Spleen (tissue), 11 donors: Measurements from ENCODE around the gene RNF148. TPM values are rescaled to one million over a fixed set of nuclear protein-coding genes. Genes with fewer than 3 reads are reported as not detected.
"Not testable (repeated sequence)": the region's sequence is repeated elsewhere in the genome, so short reads cannot be mapped to it uniquely, and the experiment has no call there.

Source experiments
- DNase-seq: peaks from one replicate; pipeline ENCODE4 v3.0.0-alpha.2; 2020
- H3K27ac ChIP-seq, 8 donors: fragments of 200-600 bp; sonication (generic) in 7 of 8; 1 replicate in 4 of 8; 2 replicates in 4 of 8; pipeline versions ENCODE4 v1.5.0 to v1.8.0; 2016 to 2021; ENCODE audit warnings: inconsistent platforms in 4 of 8, mild to moderate bottlenecking in 4 of 8, moderate library complexity in 1 of 8
- H3K27me3 ChIP-seq, 7 donors: fragments of 200-600 bp; sonication (generic) in 6 of 7; replicated peaks in 1 of 7; 1 replicate in 4 of 7; 2 replicates in 3 of 7; pipeline versions ENCODE4 v1.5.0 to v1.8.0; 2016 to 2021; ENCODE audit warnings: inconsistent platforms in 3 of 7, mild to moderate bottlenecking in 1 of 7
- H3K36me3 ChIP-seq, 6 donors: fragments of 200-600 bp; sonication (generic) in 5 of 6; 1 replicate in 4 of 6; 2 replicates in 2 of 6; pipeline versions ENCODE4 v1.5.0 to v1.8.0; 2016 to 2021; ENCODE audit warnings: inconsistent platforms in 2 of 6
- H3K4me1 ChIP-seq, 6 donors: fragments of 200-600 bp; sonication (generic) in 5 of 6; 1 replicate in 3 of 6; 2 replicates in 3 of 6; pipeline versions ENCODE4 v1.5.0 to v1.8.0; 2016 to 2021; ENCODE audit warnings: inconsistent platforms in 3 of 6
- H3K4me3 ChIP-seq, 8 donors: fragments of 200-600 bp; sonication (generic) in 7 of 8; 1 replicate in 4 of 8; 2 replicates in 4 of 8; pipeline versions ENCODE4 v1.5.0 to v1.8.0; 2016 to 2021; ENCODE audit warnings: inconsistent platforms in 4 of 8, mild to moderate bottlenecking in 4 of 8, moderate library complexity in 2 of 8
- H3K9me3 ChIP-seq, 8 donors: fragments of 200-600 bp; sonication (generic) in 7 of 8; 1 replicate in 4 of 8; 2 replicates in 4 of 8; pipeline versions ENCODE4 v1.5.0 to v1.8.0; 2016 to 2021; ENCODE audit warnings: inconsistent platforms in 4 of 8
- POLR2A ChIP-seq, 3 donors: fragments of 450-650 bp; IDR thresholded peaks; one replicate each; pipeline ENCODE4 v1.5.1; 2017; ENCODE audit warnings: antibody characterized with exemption in 3 of 3, mild to moderate bottlenecking in 1 of 3
- POLR2AphosphoS5 ChIP-seq, 3 donors: sonication (generic); formaldehyde crosslinking; IDR thresholded peaks; one replicate each; pipeline ENCODE4 v1.5.1; 2017; ENCODE audit warnings: antibody characterized with exemption in 3 of 3
- WGBS, 5 donors: extraction: QIAGEN DNeasy Blood & Tissue Kit in 3 of 5; methylation state at CpG; one replicate each; pipeline versions ENCODE4 v1.1.5 to v1.1.7; 2013 to 2018; 5-methylcytosine and 5-hydroxymethylcytosine counted together
- intact Hi-C: fragments of 100-400 bp; cut with DNase I; formaldehyde crosslinking; loops from one replicate; pipeline ENCODE4 v1.15.0; 2023; ENCODE audit warnings: low total_unique reads
- polyA plus RNA-seq, 3 donors: library from polyadenylated mRNA; stranded (reverse); fragments of 200-250 nt; gene quantifications; one replicate each; pipeline ENCODE4 v1.2.1, GENCODE V29; 2013
- total RNA-seq, 7 donors: library from RNA; depleted of rRNA in 3 of 7; stranded (reverse); fragments of >200 nt in 3 of 7; fragmentation: NEBNext Ultra II Directional in 4 of 7; extraction: Animal tissue kit (Norgen Biotek cat#: 25700) in 4 of 7; gene quantifications; one replicate each; pipeline versions ENCODE4 v1.1.0 to v1.2.1, GENCODE V29; 2016 to 2021
- TF ChIP-seq, protein P1 (sequence below), 11 experiments: fragments of 200-600 bp in 7 of 11; fragments of 450-650 bp in 4 of 11; sonication (generic) in 4 of 11; IDR thresholded peaks in 8 of 11; conservative IDR thresholded peaks in 3 of 11; 1 replicate in 7 of 11; 2 replicates in 4 of 11; pipeline versions ENCODE4 v1.4.0 to v1.8.0; 2016 to 2021; ENCODE audit warnings: antibody characterized with exemption in 11 of 11, inconsistent platforms in 4 of 11, mild to moderate bottlenecking in 1 of 11
- donor health status: healthy with polysubstance abuse.
- donor health status: DM: no; HTN: no; CAD: no; lungs with moderate emphysema.
- donor health status: DM: no; HTN: no; CAD: no.
- donor health status: Bipolar disorder and iron deficiency.
- donor health status: healthy.
- donor health status: DM: no; HTN: no; CAD: no.
- donor health status: DM: yes; HTN: yes; CAD: no.

The RNF148 gene
- total and polyA plus RNA-seq, 10 donors, result 0.06 to 2.2 (median 0.99) TPM; not detected in 2

DNA sequence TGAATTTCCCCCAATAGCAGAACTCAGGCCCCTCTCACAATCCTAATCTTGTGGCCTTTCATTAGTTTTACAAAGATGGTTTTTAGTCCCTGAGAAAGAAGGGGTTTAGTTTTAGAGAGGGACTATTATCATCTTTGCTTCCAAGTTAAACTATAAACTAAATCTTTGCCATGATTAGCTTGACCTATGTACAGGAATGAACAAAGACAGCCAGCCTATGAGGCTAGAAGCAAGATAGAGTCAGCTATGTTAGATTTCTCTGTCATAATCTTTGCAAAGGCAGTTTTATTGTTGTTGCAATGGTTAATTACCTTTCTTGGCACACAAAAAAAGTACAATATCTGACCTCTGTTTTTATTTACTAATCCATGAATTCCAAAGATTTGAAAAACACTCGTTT lies 22.9 kb downstream of the RNF148 start:
- 75 to 93% (median 78%) methylated on average over 1 of the region's 1 CpG for WGBS, 5 donors
- H3K27me3 ChIP-seq, result no peaks in the 10 kb centered on the region
- DNase-seq, result no peak
- H3K9me3 ChIP-seq, result no peaks in the 10 kb centered on the region
- no peak overlapping the region for H3K27ac ChIP-seq
- no peaks in the 10 kb centered on the region for H3K36me3 ChIP-seq
- TF ChIP-seq POLR2AphosphoS5 (IDR thresholded peaks at IDR 0.05) (no peak), POLR2A (IDR thresholded peaks at IDR 0.05) (no peak)
- TF ChIP-seq, protein P1, sequence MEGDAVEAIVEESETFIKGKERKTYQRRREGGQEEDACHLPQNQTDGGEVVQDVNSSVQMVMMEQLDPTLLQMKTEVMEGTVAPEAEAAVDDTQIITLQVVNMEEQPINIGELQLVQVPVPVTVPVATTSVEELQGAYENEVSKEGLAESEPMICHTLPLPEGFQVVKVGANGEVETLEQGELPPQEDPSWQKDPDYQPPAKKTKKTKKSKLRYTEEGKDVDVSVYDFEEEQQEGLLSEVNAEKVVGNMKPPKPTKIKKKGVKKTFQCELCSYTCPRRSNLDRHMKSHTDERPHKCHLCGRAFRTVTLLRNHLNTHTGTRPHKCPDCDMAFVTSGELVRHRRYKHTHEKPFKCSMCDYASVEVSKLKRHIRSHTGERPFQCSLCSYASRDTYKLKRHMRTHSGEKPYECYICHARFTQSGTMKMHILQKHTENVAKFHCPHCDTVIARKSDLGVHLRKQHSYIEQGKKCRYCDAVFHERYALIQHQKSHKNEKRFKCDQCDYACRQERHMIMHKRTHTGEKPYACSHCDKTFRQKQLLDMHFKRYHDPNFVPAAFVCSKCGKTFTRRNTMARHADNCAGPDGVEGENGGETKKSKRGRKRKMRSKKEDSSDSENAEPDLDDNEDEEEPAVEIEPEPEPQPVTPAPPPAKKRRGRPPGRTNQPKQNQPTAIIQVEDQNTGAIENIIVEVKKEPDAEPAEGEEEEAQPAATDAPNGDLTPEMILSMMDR (IDR thresholded peaks at IDR 0.05 in 8 of 11, conservative IDR thresholded peaks at IDR 0.05 in 3 of 11), result no peak
- H3K4me3 ChIP-seq, result no peak overlapping the region
- intact Hi-C loops, result no loop called here
- no peaks in the 10 kb centered on the region for H3K4me1 ChIP-seq

- H3K27ac ChIP-seq, result not testable (repeated sequence)
Measured at GRCh38 chr7:122679269-122679709, 23.4 kb downstream of the RNF148 start.

GRCh38 chr7:122677149-122677548 lies 25.6 kb downstream of the RNF148 start:
- Histone ChIP-seq H3K27me3 (no peaks in the 10 kb centered on the region), H3K27ac (no peak overlapping the region), H3K36me3 (no peaks in the 10 kb centered on the region), H3K4me1 (no peaks in the 10 kb centered on the region), H3K9me3 (peaks cover 0 to 9% (median 0%) of the 10 kb centered on the region in 8 donors), H3K4me3 (no peak overlapping the region)
- no peak for DNase-seq
- TF ChIP-seq, protein P1 (IDR thresholded peaks at IDR 0.05 in 8 of 11, conservative IDR thresholded peaks at IDR 0.05 in 3 of 11), result no peak
- TF ChIP-seq POLR2A (IDR thresholded peaks at IDR 0.05), result no peak
- intact Hi-C loops, result no loop called here
- WGBS, 5 donors, result 52 to 60% (median 57%) methylated on average over 1 of the region's 1 CpG

More at GRCh38 chr7:122679269-122679709, 23.4 kb downstream of the RNF148 start:
- H3K4me1 ChIP-seq, H3K9me3 ChIP-seq, H3K4me3 ChIP-seq, H3K36me3 ChIP-seq, intact Hi-C loops, DNase-seq, H3K27me3 ChIP-seq: not testable (repeated sequence)
- WGBS, 5 donors, result 60 to 72% (median 71%) methylated on average over 9 of the region's 9 CpGs

DNA sequence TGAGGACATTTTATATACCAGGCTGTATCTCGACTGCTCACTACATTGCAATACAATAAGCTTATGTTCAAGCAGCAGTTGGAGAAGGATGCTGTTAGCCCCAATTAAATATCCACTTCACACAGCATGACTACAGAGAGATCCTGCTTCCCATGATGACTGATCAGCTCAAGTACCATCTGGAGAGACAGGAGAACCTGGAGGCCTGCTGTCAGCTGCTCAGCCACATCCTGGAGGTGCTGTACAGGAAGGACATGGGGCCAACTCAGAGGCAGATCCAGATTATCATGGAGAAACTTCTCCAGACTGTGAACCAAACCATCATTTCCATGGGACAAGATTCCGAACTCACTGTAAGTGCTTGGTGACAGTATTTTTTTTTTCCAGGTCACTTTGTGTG lies 26.3 kb downstream of the RNF148 start:
- Histone ChIP-seq H3K9me3 (peaks cover 0 to 9% (median 0%) of the 10 kb centered on the region in 8 donors), H3K27ac (no peak overlapping the region), H3K4me1 (no peaks in the 10 kb centered on the region), H3K4me3 (no peak overlapping the region), H3K36me3 (no peaks in the 10 kb centered on the region), H3K27me3 (no peaks in the 10 kb centered on the region)
- TF ChIP-seq POLR2AphosphoS5 (IDR thresholded peaks at IDR 0.05) (no peak), POLR2A (IDR thresholded peaks at IDR 0.05) (no peak)
- TF ChIP-seq, protein P1 (IDR thresholded peaks at IDR 0.05 in 8 of 11, conservative IDR thresholded peaks at IDR 0.05 in 3 of 11), result no peak
- no peak for DNase-seq
- intact Hi-C loops, result no loop called here
- 73 to 90% (median 85%) methylated on average over 2 of the region's 2 CpGs for WGBS, 5 donors

GRCh38 chr7:122675621-122676020 lies 27.1 kb downstream of the RNF148 start:
- no peak for DNase-seq
- Histone ChIP-seq H3K9me3 (peaks cover 0 to 9% (median 0%) of the 10 kb centered on the region in 8 donors), H3K27me3 (no peaks in the 10 kb centered on the region), H3K4me3 (no peak overlapping the region), H3K36me3 (no peaks in the 10 kb centered on the region), H3K27ac (no peak overlapping the region), H3K4me1 (no peaks in the 10 kb centered on the region)
- intact Hi-C loops, result no loop called here
- WGBS, 5 donors, result 81 to 94% (median 85%) methylated on average over 7 of the region's 7 CpGs
- TF ChIP-seq POLR2AphosphoS5 (IDR thresholded peaks at IDR 0.05) (no peak), POLR2A (IDR thresholded peaks at IDR 0.05) (no peak)
- TF ChIP-seq, protein P1 (IDR thresholded peaks at IDR 0.05 in 8 of 11, conservative IDR thresholded peaks at IDR 0.05 in 3 of 11), result no peak
